Effector CD8-positive, alpha-beta T cell (primary cell): Measurements from ENCODE around the gene RHOG.
"Not testable (repeated sequence)": the region's sequence is repeated elsewhere in the genome, so short reads cannot be mapped to it uniquely, and the experiment has no call there.

Source experiments
- DNase-seq: peaks from one replicate; lab custom pipeline; 2025; lab: John Stamatoyannopoulos, UW
- total RNA-seq, 4 experiments: gene quantifications; one replicate each; lab custom pipeline; 2026; lab: John Stamatoyannopoulos, UW

The RHOG gene
- 40.4 to 108 (median 53.8) reads per million in 4 experiments for total RNA-seq

DNA sequence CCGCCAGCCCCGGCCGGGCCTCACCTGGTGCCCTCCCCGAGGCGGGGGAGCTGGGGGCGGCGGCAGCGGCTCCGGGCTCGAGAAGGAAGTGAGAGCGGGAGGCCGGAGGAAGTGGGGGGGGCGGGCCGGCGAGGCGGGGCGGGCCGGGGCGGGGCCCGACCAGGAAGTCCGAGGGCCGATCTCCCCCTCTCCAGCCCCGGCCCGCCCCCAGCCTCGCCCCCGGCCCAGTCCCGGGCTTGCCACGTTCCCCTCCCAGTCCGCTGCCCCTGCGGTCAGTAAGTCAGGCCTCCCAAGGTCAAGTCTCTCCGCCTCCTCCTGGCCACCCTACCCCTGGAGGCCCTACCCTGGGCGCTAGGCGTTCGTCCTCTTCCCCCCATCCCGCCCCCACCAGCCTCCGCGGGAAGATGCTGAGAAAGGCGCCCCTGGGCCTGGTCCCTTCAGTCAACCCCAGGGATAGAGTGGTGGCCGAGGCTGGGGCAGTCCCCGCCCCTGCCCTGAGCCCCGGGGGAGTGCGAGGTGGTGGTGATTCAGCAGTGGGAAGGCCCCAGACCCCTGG lies at the start of gene RHOG:
RHOG (minus strand) TSS at position 90 of the 556 bp plus-strand sequence. CDS start 12,821 bp downstream, outside the sequence.
- peak; percentile 54 for DNase-seq

- DNase-seq, result no peak
Measured at GRCh38 chr11:3890014-3890413, 49.3 kb upstream of the RHOG start.

- no peak for DNase-seq
Measured at GRCh38 chr11:3888876-3889275, 48.1 kb upstream of the RHOG start.

- no peak for DNase-seq
Measured at GRCh38 chr11:3886985-3887384, 46.2 kb upstream of the RHOG start.

DNA sequence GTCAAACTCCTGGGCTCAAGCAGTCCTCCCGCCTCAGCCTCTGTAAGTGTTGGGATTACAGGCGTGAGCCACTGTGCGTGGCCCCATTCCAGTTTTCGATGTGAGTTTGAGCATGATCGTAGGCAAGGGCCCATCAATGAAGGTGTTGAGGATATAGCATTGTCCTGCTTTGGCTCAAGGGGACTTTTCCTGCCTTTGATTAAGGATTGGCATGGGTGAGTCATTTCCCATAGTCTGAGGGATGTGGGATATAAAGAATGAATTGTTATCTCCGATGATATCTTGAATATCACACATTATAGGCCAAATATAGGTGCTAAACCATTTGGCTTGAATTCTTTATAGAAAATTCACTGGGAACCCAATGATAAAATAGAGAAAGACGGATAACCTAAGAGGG lies 45.1 kb upstream of the RHOG start:
- no peak for DNase-seq

DNA sequence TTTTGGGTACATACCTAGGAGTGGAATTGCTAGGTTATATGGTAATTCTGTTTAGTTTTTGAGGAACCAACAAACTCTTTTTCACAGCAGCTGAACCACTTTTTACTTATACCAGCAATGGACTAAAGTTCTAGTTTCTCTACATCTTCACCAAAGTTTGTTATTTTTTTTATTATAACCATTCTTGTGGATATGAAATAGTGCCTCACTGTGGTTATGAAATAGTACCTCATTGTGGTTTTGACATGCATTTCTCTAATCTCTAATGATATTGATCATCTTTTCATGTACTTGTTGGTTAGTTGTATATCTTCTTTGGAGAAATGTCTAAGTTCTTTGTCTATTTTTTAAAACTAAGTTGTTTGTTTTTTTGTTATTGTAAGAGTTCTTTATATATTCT lies 41.9 kb upstream of the RHOG start:
- DNase-seq, result no peak

- no peak for DNase-seq
Measured at GRCh38 chr11:3880724-3881123, 40.0 kb upstream of the RHOG start.

- no peak for DNase-seq
Measured at GRCh38 chr11:3879967-3880542, 39.3 kb upstream of the RHOG start.

GRCh38 chr11:3879216-3879966 lies 38.6 kb upstream of the RHOG start:
- DNase-seq, result no peak

DNA sequence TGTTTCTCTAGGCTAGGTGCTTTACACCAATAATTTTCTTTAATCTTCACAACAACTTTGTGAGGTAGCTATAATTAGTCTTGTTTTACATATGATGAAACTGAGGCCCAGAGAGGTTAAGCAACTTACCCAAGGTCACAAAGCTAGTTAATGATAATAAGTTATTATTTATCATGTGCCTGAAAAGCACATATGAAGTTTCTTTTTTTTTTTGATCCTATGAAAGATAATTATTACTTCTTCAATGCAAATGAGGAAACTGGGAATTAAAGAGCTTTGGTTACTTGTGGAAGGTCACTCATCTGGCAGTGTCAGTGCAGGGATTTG lies 37.5 kb upstream of the RHOG start:
- DNase-seq, result no peak

DNA sequence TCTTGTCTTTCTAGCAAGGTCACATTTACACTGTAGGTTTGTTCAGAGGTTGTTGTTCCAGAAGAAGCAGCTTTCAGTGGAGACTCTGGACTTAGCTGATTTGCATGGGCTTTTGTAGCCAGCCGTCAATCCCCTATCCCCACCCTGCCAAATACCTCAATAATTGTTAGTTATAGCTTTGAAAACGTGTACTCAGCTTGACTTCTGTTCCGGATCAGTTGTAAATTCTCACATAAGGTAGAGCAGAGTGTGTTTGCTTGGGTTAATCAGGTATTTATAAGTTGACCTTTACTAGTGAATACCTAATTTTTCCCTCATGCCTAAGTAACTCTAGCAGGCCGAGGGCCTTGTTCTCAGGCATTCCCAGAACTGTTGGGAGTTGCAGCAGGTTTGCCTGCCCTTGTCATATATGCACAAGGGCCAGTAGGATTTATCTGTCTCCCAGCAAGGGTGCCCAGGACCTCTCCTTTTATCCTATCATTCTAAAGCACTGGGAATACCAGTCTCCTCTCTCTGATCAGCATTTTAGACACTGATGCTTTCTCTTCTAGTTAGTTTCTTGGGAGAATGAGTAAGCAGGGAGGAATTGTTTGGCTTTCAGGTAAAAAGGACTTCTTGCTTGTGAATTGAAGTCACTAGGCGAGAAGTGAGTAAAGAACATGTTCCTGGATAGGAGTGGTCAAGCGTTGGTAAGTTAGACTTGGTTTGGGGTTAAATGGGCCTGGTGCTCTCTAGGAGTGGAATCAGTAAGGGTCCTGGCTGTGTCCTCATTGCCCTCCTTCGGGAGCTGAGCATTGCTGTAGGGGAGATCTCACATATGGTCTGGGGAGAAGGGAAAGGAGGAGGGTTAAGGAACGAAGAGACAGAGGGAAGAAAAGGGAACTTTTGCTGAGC lies 36.9 kb upstream of the RHOG start:
- DNase-seq, result no peak

DNA sequence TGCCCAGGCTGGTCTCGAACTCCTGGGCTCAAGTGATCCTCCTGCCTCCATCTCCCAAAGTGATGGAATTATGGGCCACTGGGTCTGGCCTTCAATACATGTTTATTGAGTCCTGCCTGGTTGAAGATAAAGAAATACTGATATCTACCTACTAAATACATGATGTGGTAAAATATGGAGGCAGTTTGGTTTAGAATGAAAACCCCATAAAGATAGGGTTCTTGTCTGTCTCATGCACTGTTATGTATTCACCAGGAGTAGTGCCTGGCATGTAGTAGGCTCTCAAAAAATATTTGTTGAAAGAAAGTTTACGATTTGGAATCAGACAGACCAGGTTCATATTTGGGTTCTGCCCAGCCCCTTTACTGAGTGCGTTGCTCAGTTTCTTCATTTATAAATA lies 35.9 kb upstream of the RHOG start:
- no peak for DNase-seq

DNA sequence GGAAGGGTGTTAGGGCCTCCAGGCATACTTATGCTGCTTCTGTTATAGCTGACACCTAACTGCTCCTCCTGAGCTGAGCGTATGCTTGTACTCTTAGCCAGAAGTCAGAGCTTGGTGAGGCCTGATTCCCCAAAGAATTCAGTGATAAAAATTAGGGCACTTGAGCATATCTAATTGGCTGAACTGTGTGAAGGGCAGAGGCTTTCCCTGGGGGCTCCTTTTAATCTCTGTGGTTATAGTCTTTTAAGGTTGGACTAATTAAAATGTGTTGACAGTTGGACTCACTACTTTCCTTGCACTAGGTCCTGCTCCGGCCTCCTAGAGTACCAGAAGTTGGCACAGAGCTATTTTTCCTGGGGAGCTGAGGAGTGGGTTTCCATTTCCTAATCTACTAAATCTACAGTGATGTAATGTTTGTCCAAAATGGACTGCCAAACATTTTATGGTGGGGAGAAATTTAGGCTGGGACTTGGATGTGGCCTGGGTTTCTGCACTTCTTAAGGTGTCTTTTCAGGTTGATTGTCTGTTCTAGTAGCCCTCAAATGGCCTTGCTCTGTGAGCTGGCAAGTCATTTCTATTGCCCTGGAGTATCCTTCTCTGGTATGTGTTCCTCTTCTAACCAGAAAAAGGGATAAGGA lies 33.1 kb upstream of the RHOG start:
- DNase-seq, result no peak

DNA sequence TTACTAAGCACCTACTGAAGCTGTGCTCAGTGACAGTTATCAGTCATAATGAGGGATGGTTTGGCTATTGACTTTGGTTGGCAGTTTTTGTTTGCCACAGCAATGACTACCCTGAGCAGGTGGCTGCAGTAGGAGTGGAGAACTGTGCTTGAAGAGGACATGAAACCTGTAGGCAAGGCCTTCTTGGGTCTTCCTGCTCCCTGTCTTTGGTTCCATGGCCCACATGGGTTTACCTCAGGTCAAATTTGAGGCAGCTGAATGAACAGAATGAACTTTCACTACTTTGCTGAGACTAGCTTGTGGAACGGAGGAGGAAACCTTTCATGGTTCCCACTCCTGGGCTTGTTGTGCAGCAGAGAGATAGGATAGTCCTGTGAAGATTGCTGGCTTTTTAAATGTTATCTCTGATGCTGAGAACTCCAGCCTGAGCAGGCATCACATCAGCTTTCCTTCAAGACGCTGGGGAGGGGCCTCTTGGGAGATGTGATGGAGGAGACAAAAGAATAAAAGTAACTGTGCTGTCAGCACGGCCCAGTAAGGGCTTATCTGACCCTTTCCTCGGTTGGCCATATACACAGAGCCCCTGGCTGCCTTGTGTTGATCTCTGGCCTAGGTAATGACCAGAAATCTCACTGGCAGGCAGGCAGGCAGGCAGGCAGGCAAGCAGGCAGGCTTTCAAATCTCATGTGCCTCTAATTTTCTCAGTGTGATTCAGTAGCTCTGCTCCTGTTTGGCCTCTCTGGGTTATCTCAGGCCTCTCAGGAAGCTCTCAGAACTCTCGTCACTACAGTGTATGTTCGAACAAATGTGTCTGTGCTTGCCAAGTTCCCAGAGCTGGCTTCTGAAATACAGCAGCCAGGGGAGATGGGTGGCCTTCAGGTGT lies 26.7 kb upstream of the RHOG start:
- no peak for DNase-seq

DNA sequence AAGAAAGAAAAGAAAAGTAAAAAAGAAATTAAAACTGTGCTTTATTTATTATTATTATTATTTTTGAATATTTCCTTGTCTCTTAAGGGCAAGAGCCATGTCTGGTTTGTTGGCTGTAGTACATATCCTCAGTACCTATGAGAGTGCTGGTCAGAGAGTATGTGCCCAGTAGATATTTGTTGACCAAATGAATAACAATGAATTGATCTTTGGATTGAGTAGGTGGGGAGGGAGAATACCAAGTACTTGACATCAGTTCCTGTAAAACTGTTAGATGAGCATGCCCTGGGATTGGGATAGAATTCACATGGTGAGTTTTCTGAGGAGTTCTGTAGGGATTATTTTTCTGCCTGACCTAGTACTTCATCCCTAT lies 26.1 kb upstream of the RHOG start:
- no peak for DNase-seq

GRCh38 chr11:3866206-3866605 lies 25.4 kb upstream of the RHOG start:
- DNase-seq, result no peak

DNA sequence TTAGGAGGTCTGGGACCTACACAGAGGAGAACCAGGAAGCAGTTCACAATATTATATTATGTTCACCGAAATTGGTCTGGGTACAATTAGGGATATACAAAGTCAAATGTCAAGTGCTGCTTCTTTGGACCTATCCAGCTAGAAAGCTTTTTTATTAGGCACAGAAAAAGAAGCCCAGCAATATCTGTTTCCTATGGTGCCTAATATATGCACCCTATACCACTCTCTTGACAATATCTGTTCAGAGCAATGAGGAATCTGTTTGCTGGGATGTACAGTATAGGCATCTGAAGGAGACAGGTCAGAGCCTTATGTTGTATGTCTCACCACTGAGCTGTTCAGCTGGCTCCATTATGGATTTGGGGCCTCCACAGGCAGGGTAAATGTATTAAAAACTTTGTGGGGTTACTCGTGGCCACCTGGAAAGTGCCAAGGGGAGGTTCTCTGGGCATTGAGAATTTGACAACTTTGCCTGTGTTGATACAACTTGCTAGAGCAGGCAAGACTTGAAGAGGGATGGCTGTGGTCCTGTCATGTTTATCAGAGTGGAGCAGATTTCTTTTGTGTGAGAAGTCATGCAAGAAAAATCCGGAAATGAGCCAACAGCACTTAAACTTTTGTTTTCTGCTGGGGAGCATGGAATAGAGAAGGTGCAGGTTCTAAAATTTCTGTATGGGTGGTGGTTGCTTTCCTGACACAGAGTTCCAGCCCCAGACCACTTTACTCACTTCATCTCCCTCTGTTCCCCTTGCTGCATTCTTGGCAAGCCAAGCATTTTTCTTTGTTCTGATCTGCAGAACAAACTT lies 24.8 kb upstream of the RHOG start:
- no peak for DNase-seq

DNA sequence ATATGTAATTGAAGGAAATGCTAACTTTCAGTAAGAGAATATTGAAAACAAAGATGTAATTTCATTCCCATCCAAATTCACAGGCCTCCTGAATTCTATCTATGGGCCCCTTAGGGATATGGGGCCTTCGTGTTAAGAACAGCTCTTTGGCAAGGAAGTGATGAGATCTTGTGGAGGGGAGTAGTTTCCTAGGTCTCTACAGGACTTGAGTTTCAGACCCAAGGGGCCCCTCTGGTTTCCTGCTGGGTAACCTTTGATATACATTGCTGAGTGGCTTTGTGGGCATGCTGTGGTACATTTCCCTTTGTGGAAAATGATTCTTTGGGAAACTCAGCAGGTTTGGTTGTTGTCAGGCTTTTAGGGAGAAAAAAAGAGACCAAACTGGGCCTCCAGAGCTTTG lies 20.9 kb upstream of the RHOG start:
- no peak for DNase-seq

DNA sequence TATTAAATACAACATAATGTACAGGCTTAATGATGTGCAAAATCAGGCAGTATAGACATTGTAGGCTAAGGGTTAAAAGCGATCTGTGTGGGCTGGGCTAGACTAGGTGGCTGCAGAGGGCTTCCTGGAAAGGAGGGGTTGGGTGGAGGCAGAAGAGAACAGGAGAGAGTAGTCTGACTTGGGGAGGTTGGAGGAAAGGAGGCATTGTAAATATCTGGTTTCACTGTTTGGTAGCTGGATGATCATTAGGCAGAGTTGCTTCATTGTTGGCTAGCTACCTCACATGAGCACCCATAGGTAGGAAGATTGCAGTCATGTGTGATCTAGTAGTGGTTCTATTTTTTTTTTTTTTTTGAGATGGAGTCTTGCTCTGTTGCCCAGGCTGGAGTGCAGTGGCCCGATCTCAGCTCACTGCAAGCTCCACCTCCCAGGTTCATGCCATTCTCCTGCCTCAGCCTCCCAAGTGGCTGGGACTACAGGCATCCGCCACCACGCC lies 20.2 kb upstream of the RHOG start:
- DNase-seq, result not testable (repeated sequence)

GRCh38 chr11:3860375-3860774 lies 19.6 kb upstream of the RHOG start:
- DNase-seq, result peak; percentile 20
